T1000 (cell line): ENCODE results near the gene SIK3.

Experiments used
- DNase-seq: peaks from one replicate; lab custom pipeline; 2025; ENCODE audit warnings: mixed read lengths; lab: John Stamatoyannopoulos, UW

The SIK3 gene

GRCh38 chr11:116895048-116895757 lies 203.0 kb downstream of the SIK3 start:
- no peak for DNase-seq

GRCh38 chr11:116893906-116894305 lies 204.3 kb downstream of the SIK3 start:
- no peak for DNase-seq

GRCh38 chr11:116893437-116893836 lies 204.8 kb downstream of the SIK3 start:
- DNase-seq, result no peak

GRCh38 chr11:116892374-116892773 lies 205.9 kb downstream of the SIK3 start:
- DNase-seq, result no peak

GRCh38 chr11:116891746-116892145 lies 206.5 kb downstream of the SIK3 start:
- DNase-seq, result no peak

GRCh38 chr11:116890607-116891006 lies 207.6 kb downstream of the SIK3 start:
- DNase-seq, result no peak

- DNase-seq, result no peak
Observed at GRCh38 chr11:116890193-116890592, 208.0 kb downstream of the SIK3 start.

GRCh38 chr11:116888884-116889549 lies 209.2 kb downstream of the SIK3 start:
- no peak for DNase-seq

GRCh38 chr11:116888024-116888423 lies 210.2 kb downstream of the SIK3 start:
- no peak for DNase-seq

- no peak for DNase-seq
Observed at GRCh38 chr11:116885951-116886655, 212.1 kb downstream of the SIK3 start.

- no peak for DNase-seq
Observed at GRCh38 chr11:116882386-116882785, 215.8 kb downstream of the SIK3 start.

- DNase-seq, result no peak
Observed at GRCh38 chr11:116881143-116881542, 217.1 kb downstream of the SIK3 start.

GRCh38 chr11:116879800-116880625 lies 218.2 kb downstream of the SIK3 start:
- no peak for DNase-seq

- DNase-seq, result no peak
Observed at GRCh38 chr11:116876656-116877055, 221.6 kb downstream of the SIK3 start.

- DNase-seq, result no peak
Observed at GRCh38 chr11:116875194-116875593, 223.0 kb downstream of the SIK3 start.

GRCh38 chr11:116874251-116874650 lies 224.0 kb downstream of the SIK3 start:
- no peak for DNase-seq

- no peak for DNase-seq
Observed at GRCh38 chr11:116873381-116873780, 224.8 kb downstream of the SIK3 start.

GRCh38 chr11:116871248-116871647 lies 227.0 kb downstream of the SIK3 start:
- no peak for DNase-seq

GRCh38 chr11:116870054-116870453 lies 228.2 kb downstream of the SIK3 start:
- no peak for DNase-seq

GRCh38 chr11:116869610-116870009 lies 228.6 kb downstream of the SIK3 start:
- no peak for DNase-seq

- no peak for DNase-seq
Observed at GRCh38 chr11:116868066-116868465, 230.2 kb downstream of the SIK3 start.

- no peak for DNase-seq
Observed at GRCh38 chr11:116867619-116868018, 230.6 kb downstream of the SIK3 start.
